ENCODE measurements around the gene TFR2. TPM values are rescaled to one million over a fixed set of nuclear protein-coding genes. Genes with fewer than 3 reads are reported as not detected.

TFR2 gene
- total RNA-seq, 1 donor from 2014 or later: 0.41 TPM

DNA sequence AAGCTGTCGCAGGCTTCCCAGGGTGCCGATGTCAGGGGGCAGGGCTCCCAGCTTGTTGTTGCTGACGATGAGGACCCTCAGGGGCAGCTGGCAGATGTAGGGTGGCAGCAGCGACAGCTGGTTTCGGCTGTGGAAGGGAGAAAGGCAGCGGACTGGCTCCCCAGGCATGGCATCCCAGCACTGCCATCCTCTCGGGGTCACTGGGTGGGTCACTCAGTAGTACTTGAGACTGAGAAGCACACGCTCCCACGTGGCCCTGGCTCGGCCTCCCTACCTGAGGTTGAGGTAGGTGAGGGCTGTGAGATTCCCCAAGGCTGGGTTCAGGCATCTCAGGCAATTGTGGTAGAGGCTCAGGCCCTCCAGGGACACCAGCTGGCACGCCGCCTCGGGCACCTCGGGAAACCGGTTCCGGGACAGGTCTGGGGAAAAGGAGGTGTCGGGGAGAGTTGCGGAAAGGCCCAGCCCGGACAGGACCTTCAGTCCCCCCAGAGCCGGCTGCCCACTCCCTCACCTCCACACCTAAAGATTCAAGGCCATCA is 59.2 kb downstream of the TFR2 start:
- H3K27me3 ChIP-seq: no peaks in the 10 kb centered on the region
- peaks cover 57% of the 10 kb centered on the region for H3K36me3 ChIP-seq
- H3K4me3 ChIP-seq: peak overlapping the region; percentile 98
- peaks cover 39% of the 10 kb centered on the region for H3K4me1 ChIP-seq
- intact Hi-C loops (cut with DNase I): no loop called here
- H3K9me3 ChIP-seq: no peaks in the 10 kb centered on the region
- H3K27ac ChIP-seq: peak overlapping the region; percentile 99
- DNase-seq: peak; percentile 92
- TF ChIP-seq, protein P1, sequence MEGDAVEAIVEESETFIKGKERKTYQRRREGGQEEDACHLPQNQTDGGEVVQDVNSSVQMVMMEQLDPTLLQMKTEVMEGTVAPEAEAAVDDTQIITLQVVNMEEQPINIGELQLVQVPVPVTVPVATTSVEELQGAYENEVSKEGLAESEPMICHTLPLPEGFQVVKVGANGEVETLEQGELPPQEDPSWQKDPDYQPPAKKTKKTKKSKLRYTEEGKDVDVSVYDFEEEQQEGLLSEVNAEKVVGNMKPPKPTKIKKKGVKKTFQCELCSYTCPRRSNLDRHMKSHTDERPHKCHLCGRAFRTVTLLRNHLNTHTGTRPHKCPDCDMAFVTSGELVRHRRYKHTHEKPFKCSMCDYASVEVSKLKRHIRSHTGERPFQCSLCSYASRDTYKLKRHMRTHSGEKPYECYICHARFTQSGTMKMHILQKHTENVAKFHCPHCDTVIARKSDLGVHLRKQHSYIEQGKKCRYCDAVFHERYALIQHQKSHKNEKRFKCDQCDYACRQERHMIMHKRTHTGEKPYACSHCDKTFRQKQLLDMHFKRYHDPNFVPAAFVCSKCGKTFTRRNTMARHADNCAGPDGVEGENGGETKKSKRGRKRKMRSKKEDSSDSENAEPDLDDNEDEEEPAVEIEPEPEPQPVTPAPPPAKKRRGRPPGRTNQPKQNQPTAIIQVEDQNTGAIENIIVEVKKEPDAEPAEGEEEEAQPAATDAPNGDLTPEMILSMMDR (IDR thresholded peaks at IDR 0.05): no peak
- peak; percentile 0 for ATAC-seq

DNA sequence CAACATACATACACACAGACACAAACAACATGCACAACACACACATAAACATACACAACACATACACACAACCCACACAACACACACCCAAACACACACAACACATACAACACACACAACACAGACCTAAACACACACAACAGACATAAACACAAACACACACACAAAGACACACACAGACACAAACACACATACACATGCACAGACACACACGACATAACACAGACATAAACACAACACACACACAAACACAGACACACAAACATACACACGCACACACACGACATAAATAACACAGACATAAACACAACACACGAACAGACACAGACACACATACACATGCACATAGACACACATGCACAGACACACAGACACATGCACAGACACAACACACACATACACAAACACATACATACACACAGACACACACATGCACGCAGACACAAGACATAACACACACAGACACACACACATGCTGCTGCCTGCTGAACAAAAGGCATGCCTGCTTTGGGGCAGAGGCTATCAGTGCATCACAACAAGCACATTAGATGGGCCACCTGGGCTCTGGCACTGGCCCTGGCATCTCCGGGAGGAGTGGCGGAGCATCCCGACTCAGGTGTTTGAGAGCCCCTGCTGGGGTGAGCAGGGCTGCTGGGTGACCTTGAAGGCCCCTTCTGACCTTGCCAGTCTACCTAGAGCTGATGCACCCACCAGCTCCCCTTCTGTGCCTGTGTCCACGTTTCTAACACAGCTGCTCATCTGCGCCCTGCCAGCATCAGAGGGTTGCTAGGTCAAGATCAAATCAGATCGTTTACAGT is 60.7 kb downstream of the TFR2 start:
- no peak overlapping the region for H3K4me3 ChIP-seq
- intact Hi-C loops (cut with DNase I): no loop called here
- TF ChIP-seq, protein P1 (IDR thresholded peaks at IDR 0.05): no peak
- H3K9me3 ChIP-seq: no peaks in the 10 kb centered on the region
- H3K27me3 ChIP-seq: no peaks in the 10 kb centered on the region
- DNase-seq: peak; percentile 62
- ATAC-seq: no peak
- peaks cover 72% of the 10 kb centered on the region for H3K36me3 ChIP-seq
- no peak overlapping the region for H3K27ac ChIP-seq
- peaks cover 36% of the 10 kb centered on the region for H3K4me1 ChIP-seq

DNA sequence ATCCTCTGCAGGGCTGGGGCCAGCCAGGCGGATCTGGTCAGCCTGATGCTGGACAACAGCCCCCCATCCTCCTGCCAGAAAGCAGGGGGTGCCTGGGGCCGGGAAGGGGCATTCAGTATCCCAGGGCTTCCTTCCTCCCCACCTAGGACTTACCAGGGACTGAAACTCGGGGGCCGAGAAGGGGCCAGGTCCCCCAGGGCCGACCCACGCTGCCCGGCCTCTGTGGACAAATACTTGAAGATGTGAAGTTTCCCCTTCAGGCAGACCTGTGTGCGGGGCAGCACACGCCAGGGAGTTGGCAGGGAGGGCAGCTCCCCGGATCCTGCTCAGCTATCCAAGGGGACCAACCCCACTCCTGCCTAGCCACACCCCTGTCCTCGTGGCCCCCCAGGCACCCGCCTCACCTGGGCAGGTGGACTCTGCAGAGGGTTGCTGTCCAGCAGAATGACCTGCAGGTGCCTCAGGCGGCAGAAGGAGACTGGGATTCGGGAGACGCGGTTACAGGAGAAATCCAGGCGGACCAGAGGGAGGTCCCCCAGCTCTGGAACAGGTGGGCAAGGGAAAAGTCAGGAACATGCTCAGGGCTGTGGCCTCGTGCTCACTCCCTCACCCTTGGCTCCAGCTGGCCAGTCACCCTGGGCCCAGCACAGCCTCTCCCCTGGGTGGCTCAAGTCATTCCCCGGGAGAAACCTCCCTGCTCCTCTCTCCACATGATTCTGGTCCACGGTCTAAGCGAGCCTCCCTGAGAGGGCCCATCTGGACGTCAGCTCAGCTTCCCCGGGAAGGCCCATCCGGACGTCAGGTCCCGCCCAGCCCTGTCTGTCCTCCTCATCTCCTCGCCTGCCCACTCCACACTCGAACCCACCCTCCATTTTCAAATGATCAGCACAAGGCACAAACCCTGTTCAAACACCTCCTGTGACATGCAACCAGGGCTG is 62.8 kb downstream of the TFR2 start:
- no peak overlapping the region for H3K27ac ChIP-seq
- TF ChIP-seq, protein P1 (IDR thresholded peaks at IDR 0.05): no peak
- intact Hi-C loops (cut with DNase I): no loop called here
- no peaks in the 10 kb centered on the region for H3K27me3 ChIP-seq
- peaks cover 22% of the 10 kb centered on the region for H3K4me1 ChIP-seq
- ATAC-seq (no peak), DNase-seq (peak; percentile 51)
- H3K4me3 ChIP-seq: no peak overlapping the region
- H3K9me3 ChIP-seq: no peaks in the 10 kb centered on the region
- H3K36me3 ChIP-seq: peaks cover 90% of the 10 kb centered on the region

DNA sequence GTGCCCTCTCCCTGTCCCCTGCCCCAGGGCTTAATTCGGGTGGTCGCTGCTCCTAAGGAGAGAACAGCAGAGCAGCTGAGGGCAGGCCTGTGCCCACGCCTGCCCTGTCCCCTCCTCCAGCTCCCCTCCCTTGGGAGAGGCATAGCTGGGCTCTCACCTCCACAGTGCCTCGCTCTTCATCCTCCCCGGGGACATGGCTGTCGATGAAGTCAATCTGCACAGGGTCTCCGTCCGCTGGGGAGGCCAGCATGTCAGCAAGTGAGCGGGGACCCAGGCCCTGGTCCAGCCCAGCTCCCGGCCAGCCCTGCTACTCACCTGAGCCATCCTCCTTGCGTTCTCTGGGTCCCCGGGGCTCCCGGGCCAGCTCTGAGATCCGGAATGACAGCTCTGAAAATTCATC is 63.8 kb downstream of the TFR2 start:
- Histone ChIP-seq H3K9me3 (no peaks in the 10 kb centered on the region), H3K27me3 (no peaks in the 10 kb centered on the region), H3K4me3 (no peak overlapping the region), H3K27ac (no peak overlapping the region), H3K4me1 (peaks cover 12% of the 10 kb centered on the region), H3K36me3 (peaks cover 84% of the 10 kb centered on the region)
- intact Hi-C loops (cut with DNase I): no loop called here
- DNase-seq (peak; percentile 48), ATAC-seq (no peak)
- TF ChIP-seq, protein P1 (IDR thresholded peaks at IDR 0.05): no peak

DNA sequence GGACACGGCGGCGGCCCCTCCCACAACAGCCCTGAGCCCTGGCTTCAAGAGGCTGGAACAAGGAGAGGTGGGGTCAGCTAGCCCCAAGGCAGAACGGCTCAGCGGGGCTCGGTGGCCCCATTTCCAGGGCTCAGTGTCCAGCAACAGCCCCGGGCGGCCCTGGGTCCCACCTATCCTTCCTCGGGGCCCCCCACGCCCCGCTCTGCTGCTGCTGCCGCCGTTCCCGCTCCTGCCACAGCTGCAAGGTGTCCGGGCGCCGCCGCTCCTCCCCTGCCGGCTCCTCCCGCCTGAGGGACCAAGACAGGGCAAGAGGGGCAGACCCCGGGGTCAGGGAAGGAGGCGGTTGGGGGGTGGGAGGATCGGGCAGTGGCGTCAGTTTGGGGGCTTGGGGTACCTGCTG is 64.2 kb downstream of the TFR2 start:
- peaks cover 80% of the 10 kb centered on the region for H3K36me3 ChIP-seq

More for the DNA sequence above, 64.2 kb downstream of the TFR2 start:
- intact Hi-C loops (cut with DNase I): no loop called here
- TF ChIP-seq, protein P1 (IDR thresholded peaks at IDR 0.05): no peak
- peak; percentile 62 for DNase-seq
- Histone ChIP-seq H3K4me3 (no peak overlapping the region), H3K27me3 (no peaks in the 10 kb centered on the region), H3K4me1 (peaks cover 8% of the 10 kb centered on the region), H3K27ac (no peak overlapping the region), H3K9me3 (no peaks in the 10 kb centered on the region)
- ATAC-seq: no peak
